GM23338 (cell line): Measurements from ENCODE around the gene DHX36. TPM values are rescaled to one million over a fixed set of nuclear protein-coding genes. Genes with fewer than 3 reads are reported as not detected.

ENCODE experiments used
- ATAC-seq: fragments of 200-7000 bp; cut with Tn5 transposase; 3 replicates; pipeline ENCODE4 v1.9.1; 2020
- DNase-seq: peaks from one replicate; pipeline ENCODE4 v3.0.0-alpha.2; 2015; ENCODE audit warnings: low spot score
- H2AFZ ChIP-seq: fragments of 200-600 bp; sonication (generic); 2 replicates; pipeline ENCODE4 v1.8.0; 2016; ENCODE audit warnings: antibody characterized with exemption, mild to moderate bottlenecking, moderate library complexity
- H3F3A ChIP-seq: fragments of 200-600 bp; sonication (generic); replicated peaks from 2 replicates; pipeline ENCODE4 v1.8.0; 2017; ENCODE audit warnings: antibody characterized with exemption, mixed run types, low read depth
- H3K27ac ChIP-seq: fragments of 200-600 bp; sonication (generic); 2 replicates; pipeline ENCODE4 v1.6.1; 2016; ENCODE audit warnings: low read depth
- H3K27me3 ChIP-seq: fragments of 200-600 bp; sonication (generic); 2 replicates; pipeline ENCODE4 v1.8.0; 2016; ENCODE audit warnings: mild to moderate bottlenecking, mixed run types, moderate library complexity; ENCODE audit not compliant: insufficient read depth
- H3K36me3 ChIP-seq: fragments of 200-600 bp; sonication (generic); 2 replicates; pipeline ENCODE4 v1.8.0; 2016; ENCODE audit warnings: mild to moderate bottlenecking; ENCODE audit not compliant: insufficient read depth
- H3K4me1 ChIP-seq: fragments of 200-600 bp; sonication (generic); 2 replicates; pipeline ENCODE4 v1.8.0; 2016; ENCODE audit warnings: mild to moderate bottlenecking, moderate library complexity; ENCODE audit not compliant: insufficient read depth
- H3K4me2 ChIP-seq: fragments of 200-600 bp; sonication (generic); 2 replicates; pipeline ENCODE4 v1.7.1; 2017; ENCODE audit warnings: mixed run types
- H3K4me3 ChIP-seq: fragments of 200-600 bp; sonication (generic); 2 replicates; pipeline ENCODE4 v1.6.1; 2016; ENCODE audit warnings: mixed run types
- H3K79me2 ChIP-seq: fragments of 200-600 bp; sonication (generic); replicated peaks from 2 replicates; pipeline ENCODE4 v1.8.0; 2017; ENCODE audit warnings: mild to moderate bottlenecking; ENCODE audit not compliant: insufficient read depth
- H3K9me2 ChIP-seq: fragments of 200-600 bp; sonication (generic); 2 replicates; pipeline ENCODE4 v1.8.0; 2017; ENCODE audit not compliant: insufficient read depth
- H4K20me1 ChIP-seq: fragments of 200-600 bp; sonication (generic); replicated peaks from 2 replicates; pipeline ENCODE4 v1.8.0; 2017; ENCODE audit warnings: mild to moderate bottlenecking; ENCODE audit not compliant: insufficient read depth
- H3K27ac Mint-ChIP-seq: 2 replicates; pipeline ENCODE4 v1.8.0; 2020; ENCODE audit warnings: inconsistent platforms, mild to moderate bottlenecking, moderate library complexity, mixed read lengths
- H3K27me3 Mint-ChIP-seq: 3 replicates; pipeline ENCODE4 v1.8.0; 2022; ENCODE audit warnings: low read depth, mild to moderate bottlenecking, moderate library complexity, mixed read lengths, inconsistent platforms; ENCODE audit not compliant: insufficient read depth, poor library complexity
- H3K36me3 Mint-ChIP-seq: 3 replicates; pipeline ENCODE4 v1.8.0; 2021; ENCODE audit warnings: low read depth, mild to moderate bottlenecking, inconsistent platforms, moderate library complexity, mixed read lengths
- H3K4me1 Mint-ChIP-seq: 3 replicates; pipeline ENCODE4 v1.8.0; 2020; ENCODE audit warnings: mild to moderate bottlenecking, inconsistent platforms, mixed read lengths
- H3K4me3 Mint-ChIP-seq: 3 replicates; pipeline ENCODE4 v1.8.0; 2021; ENCODE audit warnings: moderate library complexity, mild to moderate bottlenecking, inconsistent platforms, mixed read lengths
- H3K9me3 Mint-ChIP-seq: 3 replicates; pipeline ENCODE4 v1.8.0; 2020; ENCODE audit warnings: moderate library complexity, mild to moderate bottlenecking, inconsistent platforms, mixed read lengths
- CREB1 ChIP-seq: fragments of 250-450 bp; sonication (Bioruptor Pico); IDR thresholded peaks from 2 replicates; pipeline ENCODE4 v1.5.0; 2020; ENCODE audit warnings: low read depth, mild to moderate bottlenecking, moderate library complexity
- EZH2 ChIP-seq: fragments of 200-600 bp; sonication (generic); IDR thresholded peaks from one replicate; pipeline ENCODE4 v1.8.0; 2017; ENCODE audit warnings: antibody characterized with exemption, mild to moderate bottlenecking, low read depth; ENCODE audit not compliant: unreplicated experiment
- JUNB ChIP-seq: IDR thresholded peaks from one replicate; pipeline ENCODE4 v1.6.1; 2016; ENCODE audit warnings: antibody characterized with exemption; ENCODE audit not compliant: unreplicated experiment
- NANOG ChIP-seq: IDR thresholded peaks from 2 replicates; pipeline ENCODE4 v1.6.1; 2016; ENCODE audit warnings: antibody characterized with exemption, borderline replicate concordance
- ZNF331 ChIP-seq: fragments of 250-450 bp; sonication (Bioruptor Pico); IDR thresholded peaks from 2 replicates; pipeline ENCODE4 v1.5.0; 2020; ENCODE audit warnings: low read depth, mild to moderate bottlenecking, moderate library complexity
- polyA plus RNA-seq: library from polyadenylated mRNA; unstranded; fragments of >200 nt; fragmentation: Nextera tagmentation; extraction: Ambion mirVana; gene quantifications from 2 replicates; pipeline ENCODE4 v1.2.1, GENCODE V29; 2016
- total RNA-seq: library from RNA; depleted of rRNA; stranded (reverse); fragments of >200 nt; shearing (Covaris generic); gene quantifications from 2 replicates; pipeline ENCODE4 v1.2.3, GENCODE V29; 2014
- TF ChIP-seq, protein P1 (sequence below): IDR thresholded peaks from one replicate; pipeline ENCODE4 v1.6.1; 2018; ENCODE audit warnings: antibody characterized with exemption; ENCODE audit not compliant: unreplicated experiment
- TF ChIP-seq, protein P2 (sequence below): IDR thresholded peaks from 2 replicates; pipeline ENCODE4 v1.6.1; 2016; ENCODE audit warnings: antibody characterized with exemption
- TF ChIP-seq, protein P3 (sequence below), 2 experiments: fragments of 200-600 bp in 1 of 2; sonication (generic) in 1 of 2; conservative IDR thresholded peaks; 2 replicates each; pipeline versions ENCODE4 v1.5.1 to v1.6.1; 2016 to 2017; ENCODE audit warnings: antibody characterized with exemption in 2 of 2, low read depth in 2 of 2, mild to moderate bottlenecking in 2 of 2, moderate library complexity in 1 of 2

Gene DHX36
- total and polyA plus RNA-seq, 2 experiments from 2014 or later, result 103 to 110 TPM

DNA sequence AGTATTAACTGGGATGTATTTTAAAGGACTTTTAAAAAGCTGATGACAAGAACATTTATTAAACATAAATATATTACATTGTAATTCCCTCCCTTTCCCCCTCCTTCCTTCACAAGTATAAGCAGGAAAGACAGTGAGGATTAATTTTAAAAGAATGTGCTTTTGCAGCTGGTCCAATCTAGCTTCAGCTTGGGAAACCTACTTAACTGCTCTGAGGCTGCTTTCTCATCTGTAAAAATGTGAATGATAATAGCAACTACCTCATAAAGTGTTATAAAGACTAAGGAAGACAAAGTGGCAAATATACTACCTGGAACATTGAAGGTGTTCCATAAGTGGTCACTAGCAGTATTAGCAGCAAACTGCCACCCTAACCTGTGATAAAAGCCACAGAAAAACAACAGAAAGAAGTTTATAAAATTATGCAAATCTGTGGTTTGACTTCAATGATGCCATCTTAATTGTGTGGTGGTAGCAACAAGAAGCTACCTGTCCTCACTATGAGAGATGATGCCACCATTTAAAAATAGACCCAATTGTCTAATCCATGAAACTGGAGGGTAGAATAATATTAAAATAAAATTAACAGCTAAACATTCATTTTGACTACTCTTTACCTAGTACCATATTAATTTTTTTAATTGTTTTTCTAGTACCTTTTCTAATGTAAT lies 20.0 kb downstream of the DHX36 start:
- no peak overlapping the region for H3K4me3 Mint-ChIP-seq
- no peak overlapping the region for H3K4me2 ChIP-seq
- peaks cover 69% of the 10 kb centered on the region for H3K36me3 ChIP-seq
- no peaks in the 10 kb centered on the region for H3F3A ChIP-seq
- no peak for DNase-seq
- H3K4me3 ChIP-seq, result no peak overlapping the region
- H3K9me3 Mint-ChIP-seq, result no peaks in the 10 kb centered on the region
- H2AFZ ChIP-seq, result no peak overlapping the region
- no peak for ATAC-seq
- H3K27me3 Mint-ChIP-seq, result no peaks in the 10 kb centered on the region
- H3K27ac Mint-ChIP-seq, result no peak overlapping the region
- no peaks in the 10 kb centered on the region for H4K20me1 ChIP-seq
- no peaks in the 10 kb centered on the region for H3K4me1 Mint-ChIP-seq
- H3K36me3 Mint-ChIP-seq, result peaks cover 85% of the 10 kb centered on the region
- H3K9me2 ChIP-seq, result no peaks in the 10 kb centered on the region
- TF ChIP-seq NANOG, result no peak
- TF ChIP-seq, protein P1, sequence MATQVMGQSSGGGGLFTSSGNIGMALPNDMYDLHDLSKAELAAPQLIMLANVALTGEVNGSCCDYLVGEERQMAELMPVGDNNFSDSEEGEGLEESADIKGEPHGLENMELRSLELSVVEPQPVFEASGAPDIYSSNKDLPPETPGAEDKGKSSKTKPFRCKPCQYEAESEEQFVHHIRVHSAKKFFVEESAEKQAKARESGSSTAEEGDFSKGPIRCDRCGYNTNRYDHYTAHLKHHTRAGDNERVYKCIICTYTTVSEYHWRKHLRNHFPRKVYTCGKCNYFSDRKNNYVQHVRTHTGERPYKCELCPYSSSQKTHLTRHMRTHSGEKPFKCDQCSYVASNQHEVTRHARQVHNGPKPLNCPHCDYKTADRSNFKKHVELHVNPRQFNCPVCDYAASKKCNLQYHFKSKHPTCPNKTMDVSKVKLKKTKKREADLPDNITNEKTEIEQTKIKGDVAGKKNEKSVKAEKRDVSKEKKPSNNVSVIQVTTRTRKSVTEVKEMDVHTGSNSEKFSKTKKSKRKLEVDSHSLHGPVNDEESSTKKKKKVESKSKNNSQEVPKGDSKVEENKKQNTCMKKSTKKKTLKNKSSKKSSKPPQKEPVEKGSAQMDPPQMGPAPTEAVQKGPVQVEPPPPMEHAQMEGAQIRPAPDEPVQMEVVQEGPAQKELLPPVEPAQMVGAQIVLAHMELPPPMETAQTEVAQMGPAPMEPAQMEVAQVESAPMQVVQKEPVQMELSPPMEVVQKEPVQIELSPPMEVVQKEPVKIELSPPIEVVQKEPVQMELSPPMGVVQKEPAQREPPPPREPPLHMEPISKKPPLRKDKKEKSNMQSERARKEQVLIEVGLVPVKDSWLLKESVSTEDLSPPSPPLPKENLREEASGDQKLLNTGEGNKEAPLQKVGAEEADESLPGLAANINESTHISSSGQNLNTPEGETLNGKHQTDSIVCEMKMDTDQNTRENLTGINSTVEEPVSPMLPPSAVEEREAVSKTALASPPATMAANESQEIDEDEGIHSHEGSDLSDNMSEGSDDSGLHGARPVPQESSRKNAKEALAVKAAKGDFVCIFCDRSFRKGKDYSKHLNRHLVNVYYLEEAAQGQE, result no peak
- TF ChIP-seq, protein P2, sequence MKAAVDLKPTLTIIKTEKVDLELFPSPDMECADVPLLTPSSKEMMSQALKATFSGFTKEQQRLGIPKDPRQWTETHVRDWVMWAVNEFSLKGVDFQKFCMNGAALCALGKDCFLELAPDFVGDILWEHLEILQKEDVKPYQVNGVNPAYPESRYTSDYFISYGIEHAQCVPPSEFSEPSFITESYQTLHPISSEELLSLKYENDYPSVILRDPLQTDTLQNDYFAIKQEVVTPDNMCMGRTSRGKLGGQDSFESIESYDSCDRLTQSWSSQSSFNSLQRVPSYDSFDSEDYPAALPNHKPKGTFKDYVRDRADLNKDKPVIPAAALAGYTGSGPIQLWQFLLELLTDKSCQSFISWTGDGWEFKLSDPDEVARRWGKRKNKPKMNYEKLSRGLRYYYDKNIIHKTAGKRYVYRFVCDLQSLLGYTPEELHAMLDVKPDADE, result no peak
- TF ChIP-seq JUNB, result no peak
- no peak for TF ChIP-seq ZNF331 (CRISPR knock-in tag)
- TF ChIP-seq, protein P3, sequence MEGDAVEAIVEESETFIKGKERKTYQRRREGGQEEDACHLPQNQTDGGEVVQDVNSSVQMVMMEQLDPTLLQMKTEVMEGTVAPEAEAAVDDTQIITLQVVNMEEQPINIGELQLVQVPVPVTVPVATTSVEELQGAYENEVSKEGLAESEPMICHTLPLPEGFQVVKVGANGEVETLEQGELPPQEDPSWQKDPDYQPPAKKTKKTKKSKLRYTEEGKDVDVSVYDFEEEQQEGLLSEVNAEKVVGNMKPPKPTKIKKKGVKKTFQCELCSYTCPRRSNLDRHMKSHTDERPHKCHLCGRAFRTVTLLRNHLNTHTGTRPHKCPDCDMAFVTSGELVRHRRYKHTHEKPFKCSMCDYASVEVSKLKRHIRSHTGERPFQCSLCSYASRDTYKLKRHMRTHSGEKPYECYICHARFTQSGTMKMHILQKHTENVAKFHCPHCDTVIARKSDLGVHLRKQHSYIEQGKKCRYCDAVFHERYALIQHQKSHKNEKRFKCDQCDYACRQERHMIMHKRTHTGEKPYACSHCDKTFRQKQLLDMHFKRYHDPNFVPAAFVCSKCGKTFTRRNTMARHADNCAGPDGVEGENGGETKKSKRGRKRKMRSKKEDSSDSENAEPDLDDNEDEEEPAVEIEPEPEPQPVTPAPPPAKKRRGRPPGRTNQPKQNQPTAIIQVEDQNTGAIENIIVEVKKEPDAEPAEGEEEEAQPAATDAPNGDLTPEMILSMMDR (conservative IDR thresholded peaks at IDR 0.05; ENCODE audit: low read depth in 2 of 2), result no peak
- H3K27ac ChIP-seq, result no peak overlapping the region
- peaks cover 28% of the 10 kb centered on the region for H3K79me2 ChIP-seq
- no peaks in the 10 kb centered on the region for H3K27me3 ChIP-seq
- H3K4me1 ChIP-seq, result no peaks in the 10 kb centered on the region

DNA sequence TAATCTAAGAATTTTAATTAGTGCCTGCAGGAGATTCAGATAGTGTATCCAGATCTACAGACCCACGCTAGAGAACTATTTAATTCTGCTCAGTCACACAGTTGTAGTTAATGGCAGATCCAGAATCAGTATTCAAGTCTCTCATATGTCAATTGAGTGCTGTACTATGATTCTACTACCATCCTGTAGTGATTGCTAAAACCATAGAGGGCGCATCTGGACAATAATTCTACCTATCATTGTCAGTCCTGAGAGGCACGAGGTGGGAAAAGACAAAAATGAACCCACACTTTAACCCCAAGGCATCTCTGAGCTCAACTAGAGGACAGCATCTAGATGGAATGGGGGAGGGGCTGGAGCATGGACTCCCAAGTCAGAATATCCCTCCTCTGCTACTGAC lies 22.7 kb downstream of the DHX36 start:
- no peak for ATAC-seq
- Mint-ChIP-seq H3K9me3 (no peaks in the 10 kb centered on the region), H3K36me3 (peaks cover 75% of the 10 kb centered on the region), H3K27ac (no peak overlapping the region), H3K4me1 (no peaks in the 10 kb centered on the region), H3K27me3 (no peaks in the 10 kb centered on the region), H3K4me3 (no peak overlapping the region)
- Histone ChIP-seq H3K4me3 (no peak overlapping the region), H2AFZ (no peak overlapping the region), H3F3A (no peaks in the 10 kb centered on the region), H3K9me2 (no peaks in the 10 kb centered on the region), H3K79me2 (peaks cover 3% of the 10 kb centered on the region; the same call in 1 of the 2 replicates), H3K4me1 (no peaks in the 10 kb centered on the region), H3K4me2 (no peak overlapping the region), H3K27me3 (no peaks in the 10 kb centered on the region), H3K36me3 (peaks cover 84% of the 10 kb centered on the region), H3K27ac (no peak overlapping the region), H4K20me1 (no peaks in the 10 kb centered on the region)
- no peak for DNase-seq
- TF ChIP-seq ZNF331 (CRISPR knock-in tag) (no peak), NANOG (no peak), JUNB (no peak), CREB1 (CRISPR knock-in tag) (no peak), EZH2 (no peak)
- TF ChIP-seq, protein P2, result no peak
- TF ChIP-seq, protein P1, result no peak
- TF ChIP-seq, protein P3 (conservative IDR thresholded peaks at IDR 0.05; ENCODE audit: low read depth in 2 of 2), result no peak; a peak in 1 of 4 replicates
